Activated CD4-positive, alpha-beta T cell treated with anti-CD3 and anti-CD28 coated beads for 36 hours (primary cell): Measurements from ENCODE around the gene CLEC18A. TPM values are rescaled to one million over a fixed set of nuclear protein-coding genes. Genes with fewer than 3 reads are reported as not detected.

Source experiments
- ATAC-seq: fragments of 200-7000 bp; cut with Tn5 transposase; one replicate; pipeline ENCODE4 v1.10.0; 2021; ENCODE audit warnings: mild to moderate bottlenecking, moderate library complexity
- CTCF ChIA-PET: fragments of 350-600 bp; sonication (Branson Sonifier 250); formaldehyde crosslinking; loops from one replicate; lab custom pipeline; 2021; ENCODE audit warnings: antibody characterized with exemption; lab: Charles Lee
- POLR2A ChIA-PET: fragments of 350-600 bp; sonication (Branson Sonifier 250); formaldehyde crosslinking; loops from one replicate; lab custom pipeline; 2021; ENCODE audit warnings: antibody characterized with exemption, inconsistent platforms; lab: Charles Lee
- DNase-seq: peaks from one replicate; pipeline ENCODE4 v3.0.0-alpha.2; 2020
- H3K27ac Mint-ChIP-seq: one replicate; pipeline ENCODE4 v1.8.0; 2021; ENCODE audit warnings: mixed read lengths
- H3K27me3 Mint-ChIP-seq: one replicate; pipeline ENCODE4 v1.8.0; 2021; ENCODE audit warnings: mixed read lengths
- H3K36me3 Mint-ChIP-seq: one replicate; pipeline ENCODE4 v1.8.0; 2021; ENCODE audit warnings: low read depth, mixed read lengths
- H3K4me1 Mint-ChIP-seq: one replicate; pipeline ENCODE4 v1.8.0; 2021; ENCODE audit warnings: mixed read lengths
- H3K4me3 Mint-ChIP-seq: one replicate; pipeline ENCODE4 v1.8.0; 2021; ENCODE audit warnings: mild to moderate bottlenecking, moderate library complexity, mixed read lengths
- H3K9me3 Mint-ChIP-seq: one replicate; pipeline ENCODE4 v1.8.0; 2021; ENCODE audit warnings: low read depth, mixed read lengths
- intact Hi-C, 2 experiments: fragments of 100-400 bp; cut with DNase I in 1 of 2; cut with micrococcal nuclease in 1 of 2; formaldehyde crosslinking; loops; one replicate each; pipeline versions ENCODE4 v1.14.2 to v1.15.1; 2022 to 2024; cut with DNase I, micrococcal nuclease
- total RNA-seq, 2 experiments: library from RNA; stranded (reverse); gene quantifications; one replicate each; pipeline ENCODE4 v1.2.3, GENCODE V29; 2021

The CLEC18A gene
- total RNA-seq, 2 experiments from 2014 or later, result 0.32 to 0.37 TPM

- H3K36me3 Mint-ChIP-seq, result peaks cover 8% of the 10 kb centered on the region
- no peaks in the 10 kb centered on the region for H3K4me1 Mint-ChIP-seq
- ChIA-PET POLR2A (no interaction called here), CTCF (interaction anchor here (1.5 to 2.2 kb wide), 2 partner anchors 12 kb away, joined by 4 to 7 read pairs; no protein-coding TSS in a partner anchor)
- intact Hi-C loops, result no loop called here
- ATAC-seq (no peak), DNase-seq (no peak)
- H3K27ac Mint-ChIP-seq, result no peak overlapping the region
- no peaks in the 10 kb centered on the region for H3K9me3 Mint-ChIP-seq
- no peaks in the 10 kb centered on the region for H3K27me3 Mint-ChIP-seq
- H3K4me3 Mint-ChIP-seq, result no peak overlapping the region
Observed at GRCh38 chr16:69918241-69918640, 32.9 kb upstream of the CLEC18A start.

GRCh38 chr16:69921127-69921526 lies 30.0 kb upstream of the CLEC18A start:
- intact Hi-C loops, result no loop called here
- no peak overlapping the region for H3K4me3 Mint-ChIP-seq
- H3K27ac Mint-ChIP-seq, result no peak overlapping the region
- ATAC-seq, result no peak
- peaks cover 8% of the 10 kb centered on the region for H3K36me3 Mint-ChIP-seq
- CTCF ChIA-PET, result no interaction called here
- POLR2A ChIA-PET, result no interaction called here
- no peaks in the 10 kb centered on the region for H3K4me1 Mint-ChIP-seq
- H3K27me3 Mint-ChIP-seq, result no peaks in the 10 kb centered on the region
- DNase-seq, result no peak
- H3K9me3 Mint-ChIP-seq, result no peaks in the 10 kb centered on the region

- no peaks in the 10 kb centered on the region for H3K9me3 Mint-ChIP-seq
- H3K36me3 Mint-ChIP-seq, result peaks cover 6% of the 10 kb centered on the region
- H3K27me3 Mint-ChIP-seq, result no peaks in the 10 kb centered on the region
- intact Hi-C loops, result no loop called here
- DNase-seq (no peak), ATAC-seq (no peak)
- H3K4me1 Mint-ChIP-seq, result no peaks in the 10 kb centered on the region
- H3K27ac Mint-ChIP-seq, result no peak overlapping the region
- H3K4me3 Mint-ChIP-seq, result no peak overlapping the region
- CTCF ChIA-PET, result interaction anchor here (0.6 kb wide), 1 partner anchor 18 kb away, joined by 4 read pairs; no protein-coding TSS in a partner anchor
- POLR2A ChIA-PET, result no interaction called here
Observed at GRCh38 chr16:69922200-69922599, 28.9 kb upstream of the CLEC18A start.

GRCh38 chr16:69924041-69924775 lies 26.9 kb upstream of the CLEC18A start:
- Mint-ChIP-seq H3K4me1 (no peaks in the 10 kb centered on the region), H3K27me3 (no peaks in the 10 kb centered on the region), H3K27ac (no peak overlapping the region), H3K4me3 (no peak overlapping the region), H3K36me3 (no peaks in the 10 kb centered on the region), H3K9me3 (no peaks in the 10 kb centered on the region)
- no peak for DNase-seq
- CTCF ChIA-PET, result no interaction called here
- intact Hi-C loops, result no loop called here
- POLR2A ChIA-PET, result no interaction called here
- ATAC-seq, result no peak

- Mint-ChIP-seq H3K36me3 (peaks cover 2% of the 10 kb centered on the region), H3K27ac (no peak overlapping the region), H3K27me3 (no peaks in the 10 kb centered on the region), H3K9me3 (no peaks in the 10 kb centered on the region), H3K4me1 (no peaks in the 10 kb centered on the region), H3K4me3 (no peak overlapping the region)
- POLR2A ChIA-PET, result no interaction called here
- intact Hi-C loops, result no loop called here
- ATAC-seq (no peak), DNase-seq (no peak)
- CTCF ChIA-PET, result no interaction called here
Observed at GRCh38 chr16:69924777-69925191, 26.4 kb upstream of the CLEC18A start.

- ATAC-seq (no peak), DNase-seq (no peak)
- H3K36me3 Mint-ChIP-seq, result peaks cover 3% of the 10 kb centered on the region
- intact Hi-C loops, result no loop called here
- CTCF ChIA-PET, result no interaction called here
- no peak overlapping the region for H3K4me3 Mint-ChIP-seq
- no peaks in the 10 kb centered on the region for H3K27me3 Mint-ChIP-seq
- POLR2A ChIA-PET, result no interaction called here
- H3K27ac Mint-ChIP-seq, result no peak overlapping the region
- no peaks in the 10 kb centered on the region for H3K4me1 Mint-ChIP-seq
- H3K9me3 Mint-ChIP-seq, result no peaks in the 10 kb centered on the region
Observed at GRCh38 chr16:69925311-69925710, 25.8 kb upstream of the CLEC18A start.

GRCh38 chr16:69926241-69926640 lies 24.9 kb upstream of the CLEC18A start:
- Mint-ChIP-seq H3K9me3 (no peaks in the 10 kb centered on the region), H3K27ac (no peak overlapping the region), H3K4me1 (no peaks in the 10 kb centered on the region), H3K27me3 (no peaks in the 10 kb centered on the region), H3K4me3 (no peak overlapping the region), H3K36me3 (peaks cover 3% of the 10 kb centered on the region)
- ATAC-seq (no peak), DNase-seq (no peak)
- CTCF ChIA-PET, result interaction anchor here (0.6 to 1.5 kb wide), 2 partner anchors 13 to 130 kb away, joined by 3 to 4 read pairs; no protein-coding TSS in a partner anchor
- POLR2A ChIA-PET, result no interaction called here
- intact Hi-C loops, result no loop called here

- DNase-seq (no peak), ATAC-seq (no peak)
- Mint-ChIP-seq H3K27ac (no peak overlapping the region), H3K4me3 (no peak overlapping the region), H3K4me1 (no peaks in the 10 kb centered on the region), H3K9me3 (no peaks in the 10 kb centered on the region), H3K36me3 (peaks cover 5% of the 10 kb centered on the region), H3K27me3 (no peaks in the 10 kb centered on the region)
- ChIA-PET POLR2A (no interaction called here), CTCF (interaction anchor here (0.9 to 1.5 kb wide), 3 partner anchors 59 to 133 kb away, joined by 3 to 4 read pairs (median 4); no protein-coding TSS in a partner anchor)
- intact Hi-C loops, result no loop called here
Observed at GRCh38 chr16:69927056-69927757, 23.9 kb upstream of the CLEC18A start.

- H3K27me3 Mint-ChIP-seq, result no peaks in the 10 kb centered on the region
- H3K9me3 Mint-ChIP-seq, result no peaks in the 10 kb centered on the region
- H3K4me1 Mint-ChIP-seq, result no peaks in the 10 kb centered on the region
- ATAC-seq (no peak), DNase-seq (no peak)
- CTCF ChIA-PET, result interaction anchor here (0.5 to 3.1 kb wide), 4 partner anchors 133 to 1232 kb away, joined by 3 to 29 read pairs (median 3); no protein-coding TSS in a partner anchor
- intact Hi-C loops, result no loop called here
- POLR2A ChIA-PET, result no interaction called here
- no peak overlapping the region for H3K27ac Mint-ChIP-seq
- no peak overlapping the region for H3K4me3 Mint-ChIP-seq
- H3K36me3 Mint-ChIP-seq, result peaks cover 12% of the 10 kb centered on the region
Observed at GRCh38 chr16:69928856-69929400, 22.2 kb upstream of the CLEC18A start.

GRCh38 chr16:69929480-69929879 lies 21.7 kb upstream of the CLEC18A start:
- no peaks in the 10 kb centered on the region for H3K4me1 Mint-ChIP-seq
- intact Hi-C loops, result no loop called here
- ATAC-seq, result no peak
- POLR2A ChIA-PET, result no interaction called here
- no peaks in the 10 kb centered on the region for H3K27me3 Mint-ChIP-seq
- H3K4me3 Mint-ChIP-seq, result no peak overlapping the region
- DNase-seq, result no peak
- H3K9me3 Mint-ChIP-seq, result no peaks in the 10 kb centered on the region
- H3K27ac Mint-ChIP-seq, result no peak overlapping the region
- CTCF ChIA-PET, result interaction anchor here (0.5 to 3.1 kb wide), 8 partner anchors 28 to 820 kb away, joined by 3 to 29 read pairs (median 3); no protein-coding TSS in a partner anchor
- peaks cover 15% of the 10 kb centered on the region for H3K36me3 Mint-ChIP-seq

- no peaks in the 10 kb centered on the region for H3K4me1 Mint-ChIP-seq
- ChIA-PET POLR2A (no interaction called here), CTCF (interaction anchor here (0.5 to 3.1 kb wide), 30 partner anchors 9 to 1969 kb away, joined by 3 to 29 read pairs (median 4); partner anchors contain the start of gene NQO1)
- H3K9me3 Mint-ChIP-seq, result no peaks in the 10 kb centered on the region
- peak; percentile 83 for ATAC-seq
- DNase-seq, result peak; percentile 61
- no peak overlapping the region for H3K4me3 Mint-ChIP-seq
- H3K27me3 Mint-ChIP-seq, result no peaks in the 10 kb centered on the region
- peaks cover 15% of the 10 kb centered on the region for H3K36me3 Mint-ChIP-seq
- no peak overlapping the region for H3K27ac Mint-ChIP-seq
- intact Hi-C loops, result loop anchor here (1.0 kb wide), 2 partner anchors 134 to 221 kb away; no protein-coding TSS in a partner anchor
Observed at GRCh38 chr16:69930117-69930776, 20.9 kb upstream of the CLEC18A start.
